ENCODE measurements around the gene SS18L1.

The SS18L1 gene

GRCh38 chr20:62225026-62225425 lies 81.5 kb downstream of the SS18L1 start:
- H3K27ac ChIP-seq: no peak overlapping the region
- no peaks in the 10 kb centered on the region for H3K36me3 ChIP-seq
- TF ChIP-seq CTCF (IDR thresholded peaks at IDR 0.05): no peak
- H3K4me3 ChIP-seq: no peak overlapping the region
- no peaks in the 10 kb centered on the region for H3K9me3 ChIP-seq
- DNase-seq: no peak
- peaks cover 0 to 83% of the 10 kb centered on the region in 2 donors for H3K27me3 ChIP-seq
- intact Hi-C loops (cut with DNase I; ENCODE audit: low total_unique reads): no loop called here
- peaks cover 0 to 11% (median 7%) of the 10 kb centered on the region in 4 donors for H3K4me1 ChIP-seq

GRCh38 chr20:62225820-62226635 lies 82.5 kb downstream of the SS18L1 start:
- no peak overlapping the region for H3K27ac ChIP-seq
- no peak overlapping the region for H3K4me3 ChIP-seq
- no peak for DNase-seq
- H3K36me3 ChIP-seq: no peaks in the 10 kb centered on the region
- H3K27me3 ChIP-seq: peaks cover 0 to 80% of the 10 kb centered on the region in 2 donors
- TF ChIP-seq CTCF (IDR thresholded peaks at IDR 0.05): no peak
- intact Hi-C loops (cut with DNase I; ENCODE audit: low total_unique reads): no loop called here
- H3K9me3 ChIP-seq: no peaks in the 10 kb centered on the region
- peaks cover 0 to 3% (median 0%) of the 10 kb centered on the region in 4 donors for H3K4me1 ChIP-seq

DNA sequence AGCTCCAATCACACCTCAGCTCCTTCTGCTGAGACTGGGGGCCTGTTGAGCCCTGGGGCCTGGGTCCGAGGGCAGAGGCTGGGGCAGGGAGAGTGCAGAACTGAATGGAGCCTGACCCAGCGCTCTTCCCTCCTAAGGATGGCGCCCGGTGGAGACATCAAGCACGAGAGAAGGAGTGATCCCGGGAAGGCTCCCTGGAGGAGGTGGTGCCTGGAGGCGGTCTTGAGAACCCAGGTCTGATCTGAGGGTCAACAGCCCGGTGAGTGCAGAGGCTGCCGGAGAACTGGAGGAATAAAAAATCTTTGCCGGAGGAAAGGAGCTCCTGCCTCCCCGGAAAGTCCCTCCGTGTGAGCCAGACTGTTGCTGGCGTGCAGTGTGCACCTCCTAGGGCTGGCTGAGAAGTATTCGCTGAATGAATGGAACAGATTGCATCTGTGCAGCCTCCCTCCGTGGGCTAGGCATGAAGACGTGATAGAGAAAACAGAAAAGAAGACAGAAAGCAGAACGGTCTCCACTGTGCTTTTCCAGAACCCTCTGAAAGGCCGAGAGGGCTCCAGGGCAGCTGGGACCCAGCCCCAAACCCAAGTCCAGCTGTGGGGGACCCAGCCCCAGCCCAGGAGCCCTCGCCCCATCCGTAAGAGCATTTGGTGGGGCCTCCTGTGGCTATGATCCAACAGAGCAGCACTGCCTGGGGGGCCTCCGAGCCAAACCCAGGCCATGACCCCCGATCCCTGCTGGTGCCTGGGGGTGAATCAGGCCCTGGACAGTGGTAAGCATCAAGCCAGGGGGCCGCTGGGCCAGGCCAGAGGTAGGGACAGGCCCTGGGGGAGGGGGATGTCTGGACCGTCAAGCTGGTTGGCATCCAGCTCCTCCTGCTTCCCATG lies 83.4 kb downstream of the SS18L1 start:
- intact Hi-C loops (cut with DNase I; ENCODE audit: low total_unique reads): no loop called here

GRCh38 chr20:62227591-62227976 lies 84.0 kb downstream of the SS18L1 start:
- no peaks in the 10 kb centered on the region for H3K9me3 ChIP-seq
- TF ChIP-seq CTCF (IDR thresholded peaks at IDR 0.05): no peak
- no peaks in the 10 kb centered on the region for H3K36me3 ChIP-seq
- no peak for DNase-seq
- intact Hi-C loops (cut with DNase I; ENCODE audit: low total_unique reads): no loop called here
- H3K4me1 ChIP-seq: no peaks in the 10 kb centered on the region
- peaks cover 0 to 80% of the 10 kb centered on the region in 2 donors for H3K27me3 ChIP-seq
- H3K27ac ChIP-seq: no peak overlapping the region
- no peak overlapping the region for H3K4me3 ChIP-seq

More for the DNA sequence above, 83.4 kb downstream of the SS18L1 start:
- Histone ChIP-seq H3K4me3 (no peak overlapping the region), H3K36me3 (no peaks in the 10 kb centered on the region), H3K27ac (no peak overlapping the region), H3K4me1 (no peaks in the 10 kb centered on the region), H3K9me3 (no peaks in the 10 kb centered on the region), H3K27me3 (peaks cover 0 to 80% of the 10 kb centered on the region in 2 donors)
- no peak for DNase-seq
- TF ChIP-seq CTCF (IDR thresholded peaks at IDR 0.05): no peak

DNA sequence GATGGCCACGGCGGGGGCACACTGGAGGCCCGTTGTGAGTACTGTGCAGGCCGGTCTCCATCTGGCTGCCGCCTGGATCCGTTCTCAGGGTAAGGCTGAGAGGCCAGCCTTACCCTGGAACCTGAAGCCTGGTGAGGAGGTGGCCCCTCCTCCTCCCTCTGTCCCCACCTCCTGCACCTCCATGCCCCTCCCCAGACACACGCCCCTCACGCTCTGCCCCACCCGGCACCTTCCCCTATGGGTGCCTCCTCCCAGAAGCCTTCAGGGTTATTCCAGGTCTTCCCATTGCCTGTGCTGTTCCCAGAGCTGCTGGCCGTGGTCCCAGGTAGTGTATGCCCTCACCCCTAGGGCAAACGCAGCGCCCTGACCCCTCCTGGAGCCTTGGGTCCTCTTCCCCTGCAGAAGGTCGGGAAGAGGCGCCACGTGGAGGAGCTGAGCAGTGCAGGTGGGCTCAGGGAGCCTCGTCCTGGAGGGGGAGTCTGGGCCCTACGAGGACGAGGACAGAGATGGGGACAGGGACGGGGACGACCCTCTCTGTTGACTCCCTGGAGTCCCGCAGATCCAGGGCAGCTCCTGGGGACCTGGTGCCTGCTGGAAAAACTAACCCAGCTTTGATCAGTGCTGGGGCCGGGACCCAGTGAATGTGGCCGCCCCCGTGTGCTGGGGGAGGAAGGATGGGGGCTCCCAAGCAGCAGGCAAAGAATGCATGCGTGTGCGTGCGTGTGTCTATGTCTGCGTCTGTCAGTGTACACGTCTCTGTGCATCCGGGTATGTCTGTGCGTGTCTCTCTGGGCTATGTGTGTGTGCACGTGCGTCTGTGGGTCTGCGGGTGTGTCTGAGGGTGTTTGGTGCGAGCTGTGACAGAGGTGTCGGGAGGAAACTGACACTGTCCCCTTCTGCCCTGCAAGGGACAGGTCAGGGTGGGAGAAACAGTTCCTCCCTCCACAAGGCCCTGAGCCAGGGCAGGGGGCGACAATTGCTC lies 84.7 kb downstream of the SS18L1 start:
- H3K9me3 ChIP-seq: no peaks in the 10 kb centered on the region
- no peak overlapping the region for H3K4me3 ChIP-seq
- intact Hi-C loops (cut with DNase I; ENCODE audit: low total_unique reads): no loop called here
- H3K4me1 ChIP-seq: no peaks in the 10 kb centered on the region
- TF ChIP-seq CTCF (IDR thresholded peaks at IDR 0.05): no peak
- H3K27ac ChIP-seq: no peak overlapping the region
- H3K27me3 ChIP-seq: peaks cover 0 to 80% of the 10 kb centered on the region in 2 donors
- no peaks in the 10 kb centered on the region for H3K36me3 ChIP-seq
- DNase-seq: no peak
